T-helper 1 cell (primary cell): ENCODE measurements around the gene CHD6.
A peak's percentile ranks its signal among the peaks of the same experiment; 100 is the strongest.

Experiments used
- DNase-seq, 5 donors: peaks; one replicate each; pipeline ENCODE4 v3.0.0-alpha.2; 2012 to 2020

CHD6 gene

DNA sequence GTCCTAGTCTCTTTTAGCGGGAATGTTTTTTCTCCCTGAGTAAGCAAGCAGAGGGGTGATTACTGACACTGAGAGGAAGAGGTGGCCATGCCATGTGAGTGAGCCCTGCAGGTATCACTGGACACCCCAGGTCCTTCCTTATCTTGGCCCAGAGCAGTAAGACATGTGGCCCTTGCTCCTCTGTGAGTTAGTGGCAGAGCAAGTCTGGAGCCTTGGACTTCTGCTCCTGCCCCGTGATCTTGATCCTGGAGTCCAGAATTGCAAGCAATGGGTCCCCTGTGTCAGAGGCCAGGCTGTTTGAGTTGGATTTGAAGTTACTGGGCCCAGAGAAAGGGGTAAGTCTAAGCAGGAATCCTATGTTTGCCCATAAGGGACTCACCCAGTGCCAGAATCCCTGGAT, 159.4 kb downstream of the CHD6 start:
- DNase-seq: no peak

GRCh38 chr20:41457173-41457857, 160.9 kb downstream of the CHD6 start:
- no peak for DNase-seq

GRCh38 chr20:41456351-41456750, 161.8 kb downstream of the CHD6 start:
- no peak for DNase-seq

GRCh38 chr20:41454250-41454649, 163.9 kb downstream of the CHD6 start:
- DNase-seq: no peak

- no peak for DNase-seq
Observed at GRCh38 chr20:41453010-41453950, 164.9 kb downstream of the CHD6 start.

GRCh38 chr20:41452226-41452625, 166.0 kb downstream of the CHD6 start:
- DNase-seq: no peak

GRCh38 chr20:41447006-41447405, 171.2 kb downstream of the CHD6 start:
- DNase-seq: no peak

DNA sequence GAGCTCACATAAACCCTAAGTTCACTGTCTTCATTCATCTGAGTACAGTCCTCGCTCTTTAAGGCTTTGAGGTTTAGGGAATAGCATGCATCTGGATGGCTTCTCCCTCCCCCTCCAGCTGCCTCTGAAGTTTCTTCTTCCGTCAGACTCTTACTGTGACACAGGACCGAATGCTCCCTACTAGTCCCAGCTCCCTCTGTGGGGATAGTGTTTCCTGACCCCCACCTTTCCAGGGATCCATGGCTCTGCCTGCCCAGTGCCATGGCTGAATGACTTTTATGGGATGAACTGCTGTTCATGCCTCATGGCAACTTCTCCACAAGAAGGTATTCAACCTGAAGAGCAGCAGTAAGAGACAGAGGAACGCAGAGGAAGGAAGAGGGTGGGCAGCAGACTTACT, 171.7 kb downstream of the CHD6 start:
- no peak for DNase-seq

GRCh38 chr20:41444821-41445220, 173.4 kb downstream of the CHD6 start:
- DNase-seq: no peak

GRCh38 chr20:41443691-41444090, 174.5 kb downstream of the CHD6 start:
- DNase-seq: no peak

DNA sequence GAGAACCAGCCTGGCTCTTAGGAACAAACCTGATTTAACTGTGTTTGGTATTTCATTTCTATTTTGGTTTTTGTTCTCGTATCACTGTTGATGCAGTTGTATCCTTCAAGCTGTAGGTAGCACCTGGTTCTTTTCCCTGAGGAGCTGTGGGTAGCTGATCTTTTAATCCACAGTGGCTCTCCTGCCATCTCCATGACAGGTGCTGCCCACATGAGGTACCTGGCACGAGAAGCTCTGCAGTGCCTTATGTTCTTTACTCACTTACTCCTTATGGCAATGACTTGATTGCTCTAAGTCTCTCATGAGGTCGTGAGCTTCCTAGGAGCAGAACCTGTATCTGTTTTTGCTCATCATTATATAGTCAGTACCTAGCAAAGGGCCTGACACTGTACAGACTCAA, 177.3 kb downstream of the CHD6 start:
- DNase-seq: no peak

DNA sequence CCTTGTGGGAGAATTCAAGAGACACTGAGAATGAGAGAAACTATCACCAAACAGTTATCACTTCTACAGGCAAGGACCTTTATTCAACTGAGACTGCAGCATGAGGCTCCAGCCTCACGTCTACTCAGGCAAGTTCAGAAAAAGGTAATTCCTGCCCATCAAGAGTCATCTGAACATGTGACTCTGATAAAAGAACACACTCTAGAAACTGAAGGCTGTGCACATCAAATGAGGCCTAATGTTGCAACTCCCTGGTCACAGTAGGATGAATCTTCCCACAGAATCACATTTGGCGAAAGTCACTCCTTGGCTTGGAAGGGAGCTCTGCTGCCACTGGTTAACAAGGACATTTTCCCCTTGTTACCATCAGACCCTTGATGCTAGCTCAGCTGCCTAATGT, 180.3 kb downstream of the CHD6 start:
- DNase-seq: no peak

GRCh38 chr20:41436679-41437078, 181.5 kb downstream of the CHD6 start:
- peak in 1 of 5 donors; percentile 79 for DNase-seq

- DNase-seq: no peak
Observed at GRCh38 chr20:41433203-41433602, 185.0 kb downstream of the CHD6 start.

DNA sequence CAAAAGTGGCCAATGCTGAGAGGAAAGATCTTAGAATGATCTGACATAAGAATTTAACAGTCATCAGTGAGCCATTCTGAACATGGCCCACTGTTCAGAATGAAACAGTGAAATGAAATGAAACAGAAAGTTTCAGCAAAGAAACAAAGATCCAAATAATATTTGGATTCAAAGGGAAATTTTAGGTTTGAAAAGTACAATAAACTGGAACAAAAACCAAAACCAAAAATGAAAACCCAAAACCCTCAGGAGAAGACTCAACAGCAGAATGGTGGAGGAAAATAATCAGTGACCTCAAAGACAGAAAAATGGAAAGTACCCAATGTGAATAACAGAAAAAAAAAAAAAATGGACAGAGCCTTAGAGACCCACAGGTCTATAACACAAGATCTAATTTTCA, 185.4 kb downstream of the CHD6 start:
- peak in 1 of 5 donors; percentile 17 for DNase-seq

- DNase-seq: peak in 2 of 5 donors; percentile 3 to 75
Observed at GRCh38 chr20:41428285-41428684, 189.9 kb downstream of the CHD6 start.

- no peak for DNase-seq
Observed at GRCh38 chr20:41427833-41428232, 190.3 kb downstream of the CHD6 start.

DNA sequence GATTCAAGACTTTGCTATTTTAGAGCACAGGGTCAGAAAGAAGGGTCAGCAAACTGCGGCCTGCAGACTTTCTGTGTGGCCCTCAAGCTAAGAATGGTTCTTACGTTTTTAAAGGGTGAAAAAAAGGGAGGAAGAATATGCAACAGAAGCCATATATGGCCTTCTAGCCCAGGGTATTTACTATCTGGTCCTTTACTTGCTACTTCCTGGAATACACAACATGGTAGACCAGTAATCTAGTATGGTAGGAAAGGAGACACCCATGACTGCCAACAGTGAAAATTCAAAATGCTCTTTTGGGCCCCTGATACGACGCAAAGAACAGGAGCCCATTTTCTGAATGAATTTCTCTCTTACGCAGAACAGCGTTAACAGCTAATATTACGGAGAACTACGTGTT, 191.2 kb downstream of the CHD6 start:
- no peak for DNase-seq

GRCh38 chr20:41426086-41426830, 191.9 kb downstream of the CHD6 start:
- DNase-seq: no peak

DNA sequence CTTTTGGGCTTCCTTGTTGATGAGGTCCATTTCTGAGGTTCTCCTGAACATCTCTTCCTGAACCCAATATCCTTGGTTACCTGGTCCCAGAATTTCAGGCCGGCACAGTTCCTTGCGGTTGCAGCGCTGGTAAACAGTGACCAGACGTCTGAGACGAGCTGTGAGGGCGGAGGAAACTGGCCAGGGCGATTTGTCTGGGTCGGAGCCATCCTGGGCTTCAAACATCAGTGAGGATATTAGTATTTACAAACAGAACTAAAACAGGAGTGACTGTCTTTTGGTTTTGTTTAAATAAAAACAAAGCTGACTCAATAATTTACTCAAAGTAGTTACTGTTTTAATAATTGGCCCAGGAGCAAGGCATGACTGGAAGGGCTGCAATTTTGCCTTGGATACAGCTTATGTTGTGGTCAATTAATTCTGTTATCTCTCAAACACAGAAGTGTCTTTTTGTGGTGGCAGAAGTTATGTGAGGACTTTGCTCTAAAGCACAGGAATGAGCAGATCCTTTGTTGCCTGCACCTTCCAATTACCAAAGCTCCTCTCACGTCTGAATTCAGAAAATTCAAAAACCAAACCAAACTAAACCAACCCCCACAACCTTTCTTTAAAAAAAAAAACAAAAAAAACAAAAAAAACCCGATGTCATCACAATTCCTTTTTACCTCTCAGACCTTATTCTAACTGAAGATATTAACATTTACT, 192.8 kb downstream of the CHD6 start:
- DNase-seq: no peak

DNA sequence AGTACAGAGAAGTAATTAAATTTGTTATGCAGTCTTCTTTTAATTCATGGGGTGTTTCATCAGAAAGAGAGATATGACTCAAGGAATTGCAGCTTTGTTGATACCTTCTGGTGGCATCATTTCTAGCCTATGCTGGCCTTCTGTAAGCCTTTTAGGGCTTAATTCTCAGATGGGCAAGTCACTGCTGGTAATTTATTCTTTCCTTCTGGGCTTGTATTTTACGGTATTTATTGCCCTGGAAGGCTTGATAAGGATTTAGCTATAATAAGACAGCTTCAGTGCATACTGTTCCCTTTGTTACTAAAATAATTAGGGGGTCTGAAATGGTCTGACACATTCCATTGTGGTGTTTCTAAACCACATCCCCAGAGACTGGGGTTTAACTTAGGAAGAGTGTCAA, 193.6 kb downstream of the CHD6 start:
- no peak for DNase-seq

- DNase-seq: no peak
Observed at GRCh38 chr20:41424011-41424410, 194.2 kb downstream of the CHD6 start.

DNA sequence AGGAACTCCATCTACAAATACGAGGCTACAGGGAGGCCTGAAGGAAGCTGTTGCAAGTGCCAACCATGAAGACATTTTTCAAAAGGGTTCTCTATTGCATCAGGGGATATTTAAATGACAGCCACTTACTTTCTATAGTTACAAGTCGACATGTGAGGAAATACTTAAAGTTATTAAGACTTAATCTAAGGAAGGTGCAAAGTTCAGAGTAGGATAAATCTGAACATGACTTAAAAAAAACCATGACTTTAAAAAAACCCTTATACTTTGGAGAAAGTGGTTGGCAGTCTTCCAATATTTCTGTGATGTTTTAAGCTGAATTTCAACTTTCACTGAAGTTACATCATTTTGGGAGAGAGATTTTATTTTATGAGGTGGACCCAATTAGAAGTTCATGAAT, 195.2 kb downstream of the CHD6 start:
- no peak for DNase-seq
